ENCODE results near the gene IWS1.
"Not testable (repeated sequence)": the region's sequence is repeated elsewhere in the genome, so short reads cannot be mapped to it uniquely, and the experiment has no call there.

Gene IWS1

GRCh38 chr2:127527001-127527804 is 914 bp upstream of the IWS1 start:
- DNase-seq (ENCODE audit: low read depth) = no peak

- DNase-seq (ENCODE audit: low read depth) = no peak
Observed at GRCh38 chr2:127525691-127526131, 578 bp downstream of the IWS1 start.

GRCh38 chr2:127524198-127524834 is 2.0 kb downstream of the IWS1 start:
- not testable (repeated sequence) for DNase-seq (ENCODE audit: low read depth)

- no peak for DNase-seq (ENCODE audit: low read depth)
Observed at GRCh38 chr2:127523269-127523939, 2.9 kb downstream of the IWS1 start.

- no peak for DNase-seq (ENCODE audit: low read depth)
Observed at GRCh38 chr2:127520424-127520823, 5.9 kb downstream of the IWS1 start.

- DNase-seq (ENCODE audit: low read depth) = no peak
Observed at GRCh38 chr2:127517465-127517864, 8.8 kb downstream of the IWS1 start.

- DNase-seq (ENCODE audit: low read depth) = no peak
Observed at GRCh38 chr2:127516041-127516762, 10.1 kb downstream of the IWS1 start.

- no peak for DNase-seq (ENCODE audit: low read depth)
Observed at GRCh38 chr2:127515383-127515915, 10.8 kb downstream of the IWS1 start.

- no peak for DNase-seq (ENCODE audit: low read depth)
Observed at GRCh38 chr2:127514485-127514884, 11.8 kb downstream of the IWS1 start.

- no peak for DNase-seq (ENCODE audit: low read depth)
Observed at GRCh38 chr2:127514076-127514475, 12.2 kb downstream of the IWS1 start.

- DNase-seq (ENCODE audit: low read depth) = no peak
Observed at GRCh38 chr2:127512362-127512761, 13.9 kb downstream of the IWS1 start.

GRCh38 chr2:127511917-127512316 is 14.4 kb downstream of the IWS1 start:
- DNase-seq (ENCODE audit: low read depth) = no peak

GRCh38 chr2:127511090-127511695 is 15.1 kb downstream of the IWS1 start:
- no peak for DNase-seq (ENCODE audit: low read depth)

GRCh38 chr2:127510073-127510472 is 16.2 kb downstream of the IWS1 start:
- no peak for DNase-seq (ENCODE audit: low read depth)

- no peak for DNase-seq (ENCODE audit: low read depth)
Observed at GRCh38 chr2:127508631-127509034, 17.7 kb downstream of the IWS1 start.

- no peak for DNase-seq (ENCODE audit: low read depth)
Observed at GRCh38 chr2:127508023-127508630, 18.2 kb downstream of the IWS1 start.

GRCh38 chr2:127506510-127506909 is 19.8 kb downstream of the IWS1 start:
- no peak for DNase-seq (ENCODE audit: low read depth)

GRCh38 chr2:127504552-127505430 is 21.5 kb downstream of the IWS1 start:
- DNase-seq (ENCODE audit: low read depth) = no peak

GRCh38 chr2:127503491-127503890 is 22.8 kb downstream of the IWS1 start:
- no peak for DNase-seq (ENCODE audit: low read depth)

GRCh38 chr2:127498386-127498785 is 27.9 kb downstream of the IWS1 start:
- DNase-seq (ENCODE audit: low read depth) = no peak

All from activated T-helper 1 cell treated with Interleukin-2 at 50 U/mL for 16 hours (primary cell).